GM12878 (cell line): ENCODE data around the gene SLC25A42. TPM values are rescaled to one million over a fixed set of nuclear protein-coding genes. Genes with fewer than 3 reads are reported as not detected.

Source experiments
- ATAC-seq: fragments of 200-7000 bp; cut with Tn5 transposase; 3 replicates; pipeline ENCODE4 v1.9.1; 2020; ENCODE audit warnings: mild to moderate bottlenecking, moderate library complexity
- Bru-seq: library from RNA; stranded (reverse); fragments of 400-500 nt; gene quantifications from one replicate; lab custom pipeline; 2021; lab: Mats Ljungman, UMichigan
- BruChase-seq, 2 experiments: library from RNA; stranded (reverse); fragments of 400-500 nt; gene quantifications; one replicate each; lab custom pipeline; 2021; lab: Mats Ljungman, UMichigan
- BruUV-seq: library from RNA; stranded (reverse); fragments of 400-500 nt; replicated peaks from 2 replicates; lab custom pipeline; 2021; lab: Mats Ljungman, UMichigan
- CTCF ChIA-PET: fragments of 300-600 bp; sonication (Branson Sonifier 250); formaldehyde crosslinking; extraction: SDS; loops from one replicate; lab custom pipeline; 2021; ENCODE audit warnings: inconsistent platforms; lab: Yijun Ruan, JAX
- POLR2A ChIA-PET: fragments of 350-600 bp; formaldehyde crosslinking; extraction: SDS; loops from one replicate; lab custom pipeline; 2021; ENCODE audit warnings: inconsistent platforms; lab: Charles Lee
- RAD21 ChIA-PET: fragments of 300-600 bp; sonication (Branson Sonifier 250); formaldehyde crosslinking; loops from one replicate; lab custom pipeline; 2023; ENCODE audit warnings: antibody characterized with exemption; ENCODE audit not compliant: unreplicated experiment; lab: Charles Lee
- SMC1A ChIA-PET: fragments of 300-600 bp; sonication (Branson Sonifier 250); formaldehyde crosslinking; loops from one replicate; lab custom pipeline; 2023; ENCODE audit not compliant: unreplicated experiment, uncharacterized antibody; lab: Charles Lee
- DNase-seq: peaks from one replicate; pipeline ENCODE4 v3.0.0-alpha.2; 2011; ENCODE audit warnings: low read depth, low spot score
- FAIRE-seq: peaks from 3 replicates; lab custom pipeline; 2011; peaks lifted over from hg19 to GRCh38; lab: Jason Lieb, UNC
- H2AFZ ChIP-seq: 2 replicates; pipeline ENCODE4 v1.6.0; 2011; ENCODE audit warnings: low read depth, low read length, control low read depth; ENCODE audit not compliant: control insufficient read depth
- H3K27ac ChIP-seq: 2 replicates; pipeline ENCODE4 v1.5.1; 2011; ENCODE audit warnings: control low read depth; ENCODE audit not compliant: control insufficient read depth, insufficient read depth
- H3K27me3 ChIP-seq, 2 experiments: replicated peaks in 1 of 2; 2 replicates each; pipeline versions ENCODE4 v1.6.0 to v1.6.1; 2011; ENCODE audit warnings: low read length in 1 of 2; ENCODE audit not compliant: control insufficient read depth in 2 of 2, insufficient read depth in 2 of 2
- H3K36me3 ChIP-seq, 2 experiments: 2 replicates each; pipeline ENCODE4 v1.5.1; 2011; ENCODE audit warnings: low read length in 1 of 2; ENCODE audit not compliant: control insufficient read depth in 2 of 2, insufficient read depth in 2 of 2
- H3K4me1 ChIP-seq: 2 replicates; pipeline ENCODE4 v1.6.1; 2011; ENCODE audit warnings: mild to moderate bottlenecking, low read length, moderate library complexity, mixed read lengths; ENCODE audit not compliant: control insufficient read depth, insufficient read depth
- H3K4me2 ChIP-seq: 2 replicates; pipeline ENCODE4 v1.6.0; 2011; ENCODE audit warnings: control low read depth; ENCODE audit not compliant: control insufficient read depth, insufficient read depth
- H3K4me3 ChIP-seq: fragments of 200-600 bp; sonication (generic); 2 replicates; pipeline ENCODE4 v1.5.1; 2016
- H3K79me2 ChIP-seq: 2 replicates; pipeline ENCODE4 v1.6.0; 2011; ENCODE audit warnings: low read length; ENCODE audit not compliant: control insufficient read depth, insufficient read depth
- H3K9ac ChIP-seq: 2 replicates; pipeline ENCODE4 v1.8.0; 2011; ENCODE audit warnings: low read length, control low read depth, mixed read lengths; ENCODE audit not compliant: control insufficient read depth, insufficient read depth
- H3K9me3 ChIP-seq: replicated peaks from 3 replicates; pipeline ENCODE4 v1.5.1; 2011; ENCODE audit warnings: mild to moderate bottlenecking, low read length; ENCODE audit not compliant: control insufficient read depth, insufficient read depth
- H4K20me1 ChIP-seq: 2 replicates; pipeline ENCODE4 v1.6.0; 2011; ENCODE audit not compliant: control insufficient read depth, insufficient read depth
- BMI1 ChIP-seq: fragments of 450-650 bp; IDR thresholded peaks from 2 replicates; pipeline ENCODE4 v1.6.1; 2016; ENCODE audit warnings: mild to moderate bottlenecking, moderate library complexity, borderline replicate concordance
- KLF5 ChIP-seq: fragments of 450-650 bp; IDR thresholded peaks from 2 replicates; pipeline ENCODE4 v1.6.1; 2014; ENCODE audit warnings: mild to moderate bottlenecking; ENCODE audit not compliant: partially characterized antibody
- NBN ChIP-seq: fragments of 450-650 bp; IDR thresholded peaks from 2 replicates; pipeline ENCODE4 v1.6.1; 2016
- POLR2A ChIP-seq: IDR thresholded peaks from 2 replicates; pipeline ENCODE4 v1.6.1; 2011; ENCODE audit warnings: low read depth, mild to moderate bottlenecking, low read length
- POLR2AphosphoS2 ChIP-seq: IDR thresholded peaks from 2 replicates; pipeline ENCODE4 v1.6.1; 2011; ENCODE audit warnings: low read depth, mild to moderate bottlenecking, low read length, improper control_type of control experiment, moderate library complexity
- RAD51 ChIP-seq: fragments of 450-650 bp; IDR thresholded peaks from 2 replicates; pipeline ENCODE4 v1.6.1; 2016; ENCODE audit warnings: moderate library complexity, mild to moderate bottlenecking, inconsistent platforms
- SPI1 ChIP-seq: IDR thresholded peaks from 2 replicates; pipeline ENCODE4 v1.6.1; 2011; ENCODE audit warnings: low read depth, mild to moderate bottlenecking, low read length, moderate library complexity, borderline replicate concordance; ENCODE audit not compliant: insufficient read depth
- STAT3 ChIP-seq: IDR thresholded peaks from 2 replicates; pipeline ENCODE4 v1.6.1; 2011; ENCODE audit warnings: low read depth, low read length, improper control_type of control experiment
- ZBTB40 ChIP-seq: fragments of 450-650 bp; IDR thresholded peaks from 2 replicates; pipeline ENCODE4 v1.6.1; 2016; ENCODE audit warnings: mild to moderate bottlenecking, moderate library complexity, borderline replicate concordance
- WGBS: methylation state at CpG from one replicate; pipeline ENCODE4 v1.1.6; 2016; ENCODE audit warnings: low lambda C conversion rate; ENCODE audit not compliant: insufficient replicate concordance, insufficient coverage; ENCODE audit errors: missing lambda C conversion rate; 5-methylcytosine and 5-hydroxymethylcytosine counted together
- in situ Hi-C: fragments of 300-500 bp; cut with MboI; formaldehyde crosslinking; loops from 9 replicates; pipeline ENCODE4 v1.14.3; 2018; ENCODE audit warnings: mixed read lengths
- intact Hi-C: fragments of 100-400 bp; cut with micrococcal nuclease; formaldehyde crosslinking; loops from one replicate; pipeline ENCODE4 v1.14.2; 2022; ENCODE audit not compliant: unreplicated experiment
- long read RNA-seq, 2 experiments: library from polyadenylated mRNA; unstranded; transcript quantifications; one replicate each; pipeline ENCODE4 v2.0.0, GENCODE V29; 2019 to 2020
- polyA minus RNA-seq, 3 experiments: library from RNA; depleted of rRNA, polyadenylated mRNA; stranded (reverse); fragments of >200 nt; gene quantifications; 2 replicates each; pipeline ENCODE4 v1.2.3, GENCODE V29; 2011
- polyA plus RNA-seq, 11 experiments: library from polyadenylated mRNA; depleted of rRNA in 4 of 11; unstranded in 6 of 11; stranded (reverse) in 5 of 11; fragments of >200 nt; fragmentation: Nextera tagmentation in 4 of 11; fragmentation: Illumina TruSeq in 1 of 11; extraction: Ambion mirVana in 4 of 11; extraction: Trizol in 1 of 11; gene quantifications; 1 replicate in 1 of 11; 2 replicates in 10 of 11; pipeline versions ENCODE4 v1.2.1 to v1.2.3, GENCODE V29; 2011 to 2016; ENCODE audit warnings: inconsistent platforms in 2 of 11, missing spikeins in 2 of 11, low read depth in 1 of 11
- total RNA-seq, 4 experiments: library from RNA; depleted of rRNA in 3 of 4; stranded (reverse); fragments of >200 nt in 3 of 4; fragmentation: Illumina TruSeq in 1 of 4; extraction: Trizol in 1 of 4; gene quantifications; 2 replicates each; pipeline versions ENCODE4 v1.2.1 to v1.2.3, GENCODE V29; 2013 to 2021

Gene SLC25A42, protein sequence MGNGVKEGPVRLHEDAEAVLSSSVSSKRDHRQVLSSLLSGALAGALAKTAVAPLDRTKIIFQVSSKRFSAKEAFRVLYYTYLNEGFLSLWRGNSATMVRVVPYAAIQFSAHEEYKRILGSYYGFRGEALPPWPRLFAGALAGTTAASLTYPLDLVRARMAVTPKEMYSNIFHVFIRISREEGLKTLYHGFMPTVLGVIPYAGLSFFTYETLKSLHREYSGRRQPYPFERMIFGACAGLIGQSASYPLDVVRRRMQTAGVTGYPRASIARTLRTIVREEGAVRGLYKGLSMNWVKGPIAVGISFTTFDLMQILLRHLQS
- total RNA-seq (2013; cell fraction: nucleolus; rRNA removed): 12.8 and 17.0 TPM in 2 replicates
- total RNA-seq (2014; rRNA removed): 8.0 and 10.4 TPM in 2 replicates
- 5.2 and 7.0 TPM in 2 replicates for total RNA-seq (2014; rRNA removed; fragmentation: Illumina TruSeq; extraction: Trizol)
- total RNA-seq (2021): 17.0 and 17.2 TPM in 2 replicates
- polyA plus RNA-seq (2011; ENCODE audit: low read depth): 8.4 TPM
- 3.6 and 5.9 TPM in 2 replicates for polyA plus RNA-seq (2011; rRNA removed)
- 7.4 and 10.1 TPM in 2 replicates for polyA plus RNA-seq (2011; cell fraction: cytosol; rRNA removed)
- polyA plus RNA-seq (2011; cell fraction: nucleus; rRNA removed): 18.8 and 20.1 TPM in 2 replicates
- polyA plus RNA-seq (2012): 16.6 and 17.5 TPM in 2 replicates
- polyA plus RNA-seq (2014; fragmentation: Illumina TruSeq; extraction: Trizol): 4.2 and 8.8 TPM in 2 replicates
- 1 to 10 TPM in 1 of 2 experiments, under 1 TPM in 1; 0.24 to 1.5 TPM for polyA plus RNA-seq (2014; fragmentation: Nextera tagmentation; extraction: Ambion mirVana)
- polyA plus RNA-seq (2014; rRNA removed): 14.5 and 18.0 TPM in 2 replicates
- 10 to 100 TPM; 17.4 to 19.2 TPM for polyA plus RNA-seq (2016; fragmentation: Nextera tagmentation; extraction: Ambion mirVana)
- polyA minus RNA-seq (2011; rRNA and poly(A)+ RNA removed): 5.5 and 8.1 TPM in 2 replicates
- polyA minus RNA-seq (2011; cell fraction: cytosol; rRNA and poly(A)+ RNA removed): 4.8 and 10.7 TPM in 2 replicates
- polyA minus RNA-seq (2011; cell fraction: nucleus; rRNA and poly(A)+ RNA removed): 4.1 and 5.5 TPM in 2 replicates
- percentile 59 among the genes with signal in this experiment for Bru-seq, nascent RNA
- BruChase-seq, experiment 1, labeled RNA remaining after a 6-hour chase: percentile 61 among the genes with signal in this experiment
- percentile 62 among the genes with signal in this experiment for BruChase-seq, experiment 2, labeled RNA remaining after a 2-hour chase
- long read RNA-seq, experiment 1, partial matches to known transcripts: 0 of 1 reads
- long read RNA-seq, experiment 1, other reads (novel, unspliced or antisense): 1 of 1 reads
- long read RNA-seq, experiment 2: 0 reads

DNA sequence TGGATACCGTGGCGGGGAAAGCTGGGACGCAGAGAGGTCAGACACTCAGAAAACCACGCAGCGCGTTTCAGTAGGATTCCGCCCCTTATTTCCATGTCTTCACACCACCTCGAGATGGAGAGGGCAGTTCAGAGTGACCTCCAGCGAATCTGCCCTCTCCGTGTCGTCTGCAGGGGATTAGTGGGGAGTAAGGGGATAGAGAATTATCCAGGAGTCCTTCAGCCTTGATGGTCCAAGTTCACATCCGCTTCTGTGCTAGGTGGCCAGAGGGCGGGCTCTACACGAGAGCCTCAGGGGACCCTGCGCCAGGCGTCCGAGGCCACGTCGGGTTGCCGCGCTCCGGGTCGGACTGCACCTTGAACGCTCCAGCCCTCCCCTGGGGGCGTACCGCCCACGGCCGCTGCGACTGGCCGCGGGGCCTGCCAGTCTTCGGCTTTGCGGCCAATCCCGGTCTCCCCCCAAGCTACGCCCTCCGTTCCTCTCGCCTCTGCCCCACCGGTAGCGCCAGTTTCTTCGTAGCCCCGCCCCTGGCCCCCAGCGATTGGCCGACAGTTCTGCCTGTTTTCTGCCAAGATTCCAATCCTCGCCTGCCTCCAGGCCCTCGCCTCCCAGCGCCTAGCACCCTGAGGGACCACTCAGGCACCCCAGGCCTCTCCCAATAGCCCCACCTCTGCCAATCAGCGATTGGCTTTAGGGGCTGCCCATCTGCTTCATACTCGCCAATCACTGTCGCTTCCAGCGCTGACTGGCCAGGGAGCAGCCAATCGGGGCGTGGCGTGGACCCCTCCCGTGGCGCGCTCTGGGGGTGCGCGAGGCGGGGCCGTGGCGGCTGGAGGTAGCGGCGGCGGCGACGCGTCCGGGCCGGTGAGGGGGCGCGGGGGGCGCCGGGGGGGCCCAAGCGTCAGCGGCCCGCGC lies at the start of gene SLC25A42:
Gene SLC25A42 (plus strand): TSS at position 812 of the 915 bp plus-strand sequence. CDS start 32,131 bp downstream, outside the sequence.
- Histone ChIP-seq H3K9ac (peak within 1 kb of the TSS; percentile 89), H3K27me3 (no peaks in the 10 kb centered on the region), H3K9me3 (no peaks in the 10 kb centered on the region), H3K79me2 (peaks cover 23% of the 10 kb centered on the region), H4K20me1 (no peaks in the 10 kb centered on the region), H3K4me3 (peak within 1 kb of the TSS; percentile 95), H3K27ac (peak within 1 kb of the TSS; percentile 89), H3K36me3 (peaks cover 3 to 4% of the 10 kb centered on the region in 2 experiments; a peak in 3 of 4 replicates), H3K4me2 (peak within 1 kb of the TSS; percentile 98), H3K4me1 (peaks cover 17% of the 10 kb centered on the region), H2AFZ (peak within 1 kb of the TSS; percentile 92)
- WGBS: 9% methylated on average over 56 of the region's 77 CpGs
- ATAC-seq: peak; percentile 97
- CTCF ChIA-PET: interaction anchor here (0.7 to 1.8 kb wide), 4 partner anchors 51 to 111 kb away, joined by 3 to 10 read pairs (median 3); no protein-coding TSS in a partner anchor
- RAD21 ChIA-PET: interaction anchor here (1.4 kb wide), 1 partner anchor 111 kb away, joined by 6 read pairs; no protein-coding TSS in a partner anchor
- SMC1A ChIA-PET: interaction anchor here (0.6 kb wide), 1 partner anchor 66 kb away, joined by 4 read pairs; no protein-coding TSS in a partner anchor
- POLR2A ChIA-PET: interaction anchor here (0.6 to 1.9 kb wide), 4 partner anchors 92 to 506 kb away, joined by 3 to 6 read pairs (median 4); partner anchors contain the start of genes COPE, DDX49 and MEF2B
- FAIRE-seq: peak; percentile 99
- in situ Hi-C loops (no loop called here), intact Hi-C loops (no loop called here)
- peak; percentile 99 for DNase-seq
- BruUV-seq: no TSS peak
- TF ChIP-seq POLR2AphosphoS2 (peak; percentile 73; the same call in 1 of the 2 replicates), BMI1 (no peak), ZBTB40 (peak; percentile 52; the same call in 1 of the 2 replicates), KLF5 (peak; percentile 97), POLR2A (peak; percentile 73), RAD51 (no peak), STAT3 (no peak), SPI1 (0 out of 2 replicates have a peak, but pooled peaks have one; percentile 6), NBN (peak; percentile 23; the same call in 1 of the 2 replicates)
